Stimulated activated CD4-positive, alpha-beta T cell treated with anti-CD3 and anti-CD28 coated beads, Interleukin-1b, Interleukin-23, amount 100 ng/mL, for 4 hours (primary cell): ENCODE data around the gene NEUROG1.

Experiments
- DNase-seq, 2 donors: peaks; one replicate each; pipeline ENCODE4 v3.0.0-alpha.2; 2020; ENCODE audit warnings: low read depth in 2 of 2

The NEUROG1 gene

DNA sequence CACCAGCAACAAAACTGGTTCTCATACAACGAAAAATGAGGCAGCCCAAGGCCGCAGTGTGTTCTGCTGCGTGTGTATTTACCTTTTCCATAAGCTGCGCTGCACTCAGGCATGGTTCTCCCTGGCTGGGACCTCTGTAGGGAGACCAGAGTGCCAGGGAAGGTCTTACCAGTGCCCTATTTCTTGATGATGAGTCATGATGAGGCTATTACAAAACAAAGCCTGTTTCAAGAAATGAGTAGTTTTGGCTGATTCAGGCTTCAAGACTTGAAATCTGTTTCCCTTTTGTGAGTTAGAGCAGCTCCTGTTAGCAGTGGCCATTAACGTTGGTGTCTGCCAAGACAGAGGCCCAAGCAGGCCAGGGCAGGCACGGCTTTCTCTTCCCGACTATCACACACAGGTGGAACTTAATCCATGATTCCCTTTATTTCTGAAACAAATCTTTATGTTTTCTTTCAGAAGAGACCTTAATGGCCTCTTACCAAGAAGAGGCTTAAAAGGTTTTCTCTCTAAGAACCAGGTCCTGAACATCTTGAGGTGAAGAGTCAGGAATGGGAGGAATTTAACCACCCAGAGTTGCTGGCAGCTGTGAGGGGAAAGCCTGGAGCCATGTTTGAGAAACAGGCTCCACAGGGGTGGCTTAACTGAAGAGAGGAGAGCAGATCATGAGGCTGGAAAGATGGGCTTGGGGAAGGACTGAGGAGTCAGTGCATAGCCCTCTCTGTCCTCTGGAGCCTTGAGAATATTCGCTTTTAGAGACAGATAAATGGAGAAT, 42.2 kb downstream of the NEUROG1 start:
- DNase-seq, result no peak

- DNase-seq, result no peak
Observed at GRCh38 chr5:135492319-135492626, 43.5 kb downstream of the NEUROG1 start.

DNA sequence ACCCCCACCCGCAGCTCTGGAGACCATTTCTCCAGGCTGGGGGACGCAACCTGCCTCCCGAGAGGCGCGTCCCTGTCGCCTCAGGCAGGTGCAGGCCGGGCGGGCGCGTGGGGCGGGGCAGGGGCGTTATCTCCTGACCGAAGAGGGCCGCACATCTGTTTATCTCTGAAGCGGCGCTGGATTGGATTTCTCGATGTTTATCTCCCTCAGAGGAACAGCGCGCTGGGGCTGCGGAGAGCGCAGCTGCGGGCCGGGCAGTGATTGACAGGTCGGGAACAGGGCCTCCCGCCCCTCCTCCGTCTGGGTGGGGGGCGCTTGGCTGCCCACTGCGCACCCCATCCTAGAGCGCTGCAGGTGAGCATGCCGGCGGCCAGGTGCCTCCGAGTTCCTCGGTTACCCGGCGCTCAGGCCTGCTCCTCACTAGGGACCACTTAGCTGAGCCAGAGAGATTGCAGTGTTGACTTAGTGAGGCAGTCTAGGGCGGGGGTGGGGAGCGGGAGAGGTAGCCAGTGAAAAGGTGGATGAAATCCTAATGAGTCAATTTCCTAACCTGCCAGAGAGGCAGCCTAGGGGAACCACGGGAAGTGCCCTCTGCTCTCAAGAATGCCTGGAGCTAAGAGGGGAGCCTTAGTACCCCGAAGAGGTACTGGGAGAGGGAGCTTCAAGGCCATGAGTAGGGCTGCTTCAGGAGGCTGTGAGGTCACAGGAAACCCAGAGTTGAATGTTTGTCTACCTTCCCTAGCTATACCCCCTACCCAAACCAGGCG, 44.0 kb downstream of the NEUROG1 start:
- no peak for DNase-seq

DNA sequence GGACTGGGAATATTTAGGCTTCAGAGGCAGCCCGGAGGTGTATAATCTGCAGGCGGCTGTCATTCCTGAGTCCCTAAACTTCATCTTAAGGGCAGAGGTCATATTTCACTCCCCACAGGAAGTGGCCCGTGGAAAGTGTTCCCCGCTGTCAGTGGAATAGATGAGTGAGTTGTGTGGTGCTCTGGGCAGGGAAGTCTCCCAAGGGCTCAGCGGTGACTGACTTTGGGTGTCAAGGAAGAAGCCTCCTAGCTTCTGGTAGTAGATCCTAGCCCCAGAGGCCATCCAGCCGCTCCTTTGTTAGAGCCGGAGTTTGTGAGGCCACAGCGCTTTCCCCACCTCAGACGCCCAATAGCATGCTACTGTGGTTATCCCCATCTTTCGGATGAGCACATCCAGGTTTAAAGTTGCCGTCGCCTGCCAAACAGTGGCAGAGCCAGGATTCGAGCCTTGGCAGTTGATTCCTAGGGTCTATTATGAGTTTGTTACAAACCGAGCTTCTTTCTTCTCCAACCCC, 44.7 kb downstream of the NEUROG1 start:
- no peak for DNase-seq

DNA sequence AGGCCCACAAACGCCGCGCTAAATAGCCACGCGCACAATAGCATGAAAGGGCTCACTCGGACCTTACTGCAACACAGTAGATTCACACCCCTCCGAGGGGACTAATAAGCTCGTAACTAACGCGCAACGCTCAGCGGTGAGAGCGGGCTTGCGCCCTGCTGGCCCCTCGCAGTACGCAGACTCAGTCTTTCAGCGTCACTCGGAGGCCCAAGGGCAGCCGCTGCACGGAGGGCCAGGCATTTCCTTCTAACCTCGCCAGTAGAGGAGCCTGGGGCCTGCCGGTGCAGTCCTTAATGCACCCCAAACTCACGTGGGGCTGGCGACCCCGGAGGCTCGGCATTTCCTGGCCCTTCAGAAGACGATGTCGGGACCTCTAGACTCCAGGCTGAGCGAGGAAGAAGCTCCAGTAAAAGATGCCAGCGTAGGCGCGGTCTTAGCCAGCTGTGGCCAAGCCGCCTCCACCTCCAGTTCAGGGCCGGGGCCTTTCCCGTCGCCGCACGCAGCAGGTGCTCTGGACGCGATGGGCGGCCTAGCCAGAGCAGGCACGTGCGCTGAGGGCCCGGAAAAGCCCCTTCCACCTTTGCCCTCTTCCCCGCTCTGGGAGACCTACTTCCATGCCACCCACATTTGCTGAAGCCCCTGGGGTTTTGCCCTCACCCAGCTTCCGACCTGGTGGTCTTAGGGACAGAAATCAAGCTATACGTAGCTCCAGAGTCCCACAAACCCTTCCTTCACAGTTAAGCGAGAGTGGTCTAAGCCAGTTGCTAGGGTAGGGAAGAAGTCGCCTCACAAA, 45.3 kb downstream of the NEUROG1 start:
- DNase-seq, result no peak

- no peak for DNase-seq
Observed at GRCh38 chr5:135489466-135490244, 46.1 kb downstream of the NEUROG1 start.

DNA sequence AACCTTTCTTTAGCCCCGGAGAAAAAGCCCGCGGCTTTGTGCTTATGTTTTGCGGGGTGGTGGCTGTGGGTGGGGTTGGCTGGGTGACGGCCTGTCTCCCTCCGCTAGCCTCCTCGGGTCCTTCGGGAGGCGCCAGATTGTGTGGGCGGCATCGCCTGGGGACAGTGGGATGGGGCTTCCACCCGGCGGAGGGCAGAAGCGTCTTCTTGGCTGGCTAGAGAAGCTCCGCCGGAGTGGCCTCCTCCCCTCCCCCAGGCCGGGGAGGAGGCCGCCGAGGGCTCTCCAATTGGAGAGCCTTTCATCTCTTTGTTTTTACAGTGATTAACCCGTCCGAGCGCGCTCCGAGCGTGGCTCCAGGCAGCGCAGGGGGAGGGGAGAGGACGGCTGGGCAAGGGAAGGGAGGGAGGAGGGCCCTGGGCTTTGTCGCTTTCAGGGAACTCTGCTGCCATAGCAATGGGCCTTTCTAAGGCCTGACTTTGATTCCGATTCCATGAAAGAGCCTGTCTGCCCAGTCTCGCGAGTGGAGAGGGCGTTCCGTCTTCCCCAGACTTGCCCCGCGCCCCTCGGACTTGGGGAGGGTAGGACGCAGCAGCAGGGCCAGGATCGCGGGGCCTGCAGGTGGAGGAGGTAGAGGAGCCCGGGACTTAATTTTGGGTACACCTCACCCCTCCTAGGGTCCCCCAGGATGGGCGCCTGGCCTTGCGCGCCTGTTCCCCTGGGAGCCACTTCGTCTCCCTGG, 46.9 kb downstream of the NEUROG1 start:
- DNase-seq, result no peak

DNA sequence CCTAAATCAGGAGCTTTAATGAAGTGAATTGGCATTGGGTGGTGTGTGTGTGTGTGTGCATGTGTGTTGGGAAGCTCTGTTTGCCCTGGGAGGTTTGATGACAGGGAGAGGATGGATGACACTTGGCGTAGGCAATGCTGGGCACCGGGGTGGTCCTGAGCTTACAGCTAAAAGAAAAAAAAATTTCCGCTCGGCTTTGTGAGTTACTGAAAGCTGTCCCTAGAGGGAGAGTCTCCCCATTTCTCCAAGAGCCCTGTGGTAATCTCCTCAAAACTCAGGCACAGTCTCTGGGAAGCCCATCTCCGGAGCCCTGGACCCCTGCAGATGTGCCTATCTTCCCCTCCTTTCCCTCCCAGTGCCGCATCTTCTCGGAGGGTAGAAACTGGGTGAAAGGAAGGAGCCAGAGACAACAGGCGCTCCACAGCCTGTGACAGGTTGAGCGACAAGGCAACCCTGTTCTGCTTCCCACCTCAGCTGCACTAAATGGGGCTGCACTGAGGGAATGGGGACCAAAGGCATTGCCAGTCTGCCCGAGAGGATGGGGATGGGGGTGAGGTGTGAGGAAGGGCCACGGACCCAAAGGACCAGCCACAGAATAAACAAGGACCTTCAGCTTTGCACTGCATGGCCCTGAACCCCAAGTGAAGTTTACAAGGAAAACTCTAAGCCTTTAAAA, 47.8 kb downstream of the NEUROG1 start:
- no peak for DNase-seq

- DNase-seq, result no peak
Observed at GRCh38 chr5:135487037-135487395, 48.7 kb downstream of the NEUROG1 start.

DNA sequence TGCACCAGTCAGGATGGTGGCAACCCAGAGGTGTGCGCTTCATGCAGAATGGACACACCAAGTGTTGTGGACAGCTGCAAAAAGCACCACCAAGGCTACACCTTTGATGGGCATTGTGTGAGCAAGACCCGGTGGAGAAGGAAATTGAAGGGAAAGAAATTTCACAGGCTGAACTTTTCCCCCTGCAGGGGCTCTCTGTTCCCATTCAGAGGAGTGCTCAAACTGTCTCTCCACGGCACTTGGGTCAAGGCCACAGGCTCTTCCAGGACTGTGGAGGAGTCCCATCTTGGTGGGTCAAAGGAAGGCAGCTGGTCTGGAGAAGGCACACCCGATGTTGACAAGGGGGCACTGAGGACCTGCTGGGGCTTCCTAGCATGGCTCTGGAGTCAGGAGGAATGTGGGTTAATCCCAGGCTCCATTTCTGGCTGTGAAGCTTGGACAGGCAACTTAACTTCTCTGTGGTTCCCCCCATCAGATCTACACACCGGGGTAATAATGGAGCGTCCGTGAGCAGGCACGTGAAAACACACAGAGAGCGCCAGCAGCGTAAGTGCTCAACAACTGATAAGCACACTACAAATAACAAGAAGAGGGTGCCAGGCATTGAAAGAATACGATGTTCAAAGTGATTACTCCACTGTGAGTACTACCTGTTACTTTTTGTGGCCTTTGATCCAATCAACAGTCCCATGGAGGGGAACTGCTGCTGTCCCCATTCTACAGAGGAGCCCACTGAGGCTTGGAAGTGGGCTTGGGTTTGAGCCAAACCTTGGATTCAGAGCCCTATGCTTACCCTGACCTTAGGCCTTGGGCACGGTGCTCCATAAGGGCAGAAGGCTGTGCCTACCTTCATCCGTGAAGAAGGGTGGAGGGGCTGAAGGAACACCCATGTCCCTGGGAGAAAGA, 49.4 kb downstream of the NEUROG1 start:
- no peak for DNase-seq

- DNase-seq, result no peak
Observed at GRCh38 chr5:135484674-135485086, 51.1 kb downstream of the NEUROG1 start.
